Smooth muscle cell of the coronary artery (primary cell): Measurements from ENCODE around the gene COL2A1. TPM values are rescaled to one million over a fixed set of nuclear protein-coding genes. Genes with fewer than 3 reads are reported as not detected.

ENCODE experiments used
- total RNA-seq: library from RNA; depleted of rRNA; stranded (reverse); fragments of >200 nt; gene quantifications from 2 replicates; pipeline ENCODE4 v1.2.3, GENCODE V29; 2014; ENCODE audit warnings: low replicate concordance

Gene COL2A1
- total RNA-seq, result not detected in 2 replicates

GRCh38 chr12:48004053-48004941, at the start of gene COL2A1:
Gene COL2A1 (minus strand): TSS chr12:48004476. CDS start chr12:48004321, 155 bp downstream.

GRCh38 chr12:47963340-47964040, 40.8 kb downstream of the COL2A1 start, which contains the start of gene TMEM106C:
Gene TMEM106C (plus strand): TSS chr12:47963596. CDS start chr12:47964237, 641 bp downstream.

Other genes with a start within 250 kb of the COL2A1 start
- 3.3 and 4.1 TPM in 2 replicates for gene RAPGEF3, start 245.6 kb downstream of the COL2A1 start, total RNA-seq
- gene SLC48A1, start 231.2 kb downstream of the COL2A1 start, total RNA-seq, result 9.5 and 10.8 TPM in 2 replicates
- gene HDAC7, start 184.6 kb downstream of the COL2A1 start, total RNA-seq, result 19.9 and 30.4 TPM in 2 replicates
- gene VDR, start 99.5 kb downstream of the COL2A1 start, total RNA-seq, result 4.2 and 15.8 TPM in 2 replicates
- gene TMEM106C, start 40.9 kb downstream of the COL2A1 start, total RNA-seq, result 38.6 and 110 TPM in 2 replicates
- 2.8 and 10.2 TPM in 2 replicates for gene SENP1, start 101.6 kb upstream of the COL2A1 start, total RNA-seq
- 67.6 and 88.8 TPM in 2 replicates for gene PFKM, start 114.9 kb upstream of the COL2A1 start, total RNA-seq
- gene ASB8, start 153.0 kb upstream of the COL2A1 start, total RNA-seq, result 12.7 and 16.6 TPM in 2 replicates
- 0.30 and 0.35 TPM in 2 replicates for gene CCDC184, start 179.2 kb upstream of the COL2A1 start, total RNA-seq
- not detected in 2 replicates for gene OR10AD1, start 198.8 kb upstream of the COL2A1 start, total RNA-seq